B cell (primary cell): ENCODE data around the gene WFIKKN2. TPM values are rescaled to one million over a fixed set of nuclear protein-coding genes. Genes with fewer than 3 reads are reported as not detected.
"Not testable (repeated sequence)": the region's sequence is repeated elsewhere in the genome, so short reads cannot be mapped to it uniquely, and the experiment has no call there.

ENCODE experiments used
- ATAC-seq: fragments of 200-7000 bp; cut with Tn5 transposase; one replicate; pipeline ENCODE4 v1.10.0; 2021; ENCODE audit warnings: low read depth, mild to moderate bottlenecking, moderate number of reproducible peaks, moderate library complexity
- CTCF ChIA-PET: fragments of 350-600 bp; sonication (Branson Sonifier 250); formaldehyde crosslinking; loops from one replicate; lab custom pipeline; 2021; ENCODE audit warnings: antibody characterized with exemption, inconsistent platforms; lab: Charles Lee
- POLR2A ChIA-PET: fragments of 350-600 bp; sonication (Branson Sonifier 250); formaldehyde crosslinking; loops from one replicate; lab custom pipeline; 2021; ENCODE audit warnings: antibody characterized with exemption; lab: Charles Lee
- DNase-seq: peaks from one replicate; pipeline ENCODE4 v3.0.0; 2013
- H2AFZ ChIP-seq: 2 replicates; pipeline ENCODE4 v1.6.1; 2012; ENCODE audit warnings: mild to moderate bottlenecking, low read depth, low read length; ENCODE audit not compliant: insufficient read depth, poor library complexity, severe bottlenecking
- H3K27ac ChIP-seq, 2 donors: 1 replicate in 1 of 2; 2 replicates in 1 of 2; pipeline ENCODE4 v1.5.1; 2012 to 2013; ENCODE audit warnings: low read length in 2 of 2, mild to moderate bottlenecking in 2 of 2, moderate library complexity in 1 of 2
- H3K27me3 ChIP-seq, 4 experiments: fragments of 200-600 bp in 1 of 4; sonication (generic) in 1 of 4; replicated peaks in 1 of 4; 1 replicate in 2 of 4; 2 replicates in 2 of 4; pipeline versions ENCODE4 v1.6.1 to v1.7.0; 2013 to 2016; ENCODE audit warnings: low read length in 3 of 4, mild to moderate bottlenecking in 2 of 4, mixed read lengths in 1 of 4, moderate library complexity in 1 of 4; ENCODE audit not compliant: insufficient read depth in 4 of 4, control insufficient read depth in 3 of 4; ENCODE audit errors: control extremely low read depth in 1 of 4
- H3K36me3 ChIP-seq, 2 experiments: replicated peaks in 1 of 2; 1 replicate in 1 of 2; 2 replicates in 1 of 2; pipeline versions ENCODE4 v1.6.1 to v1.7.1; 2013; ENCODE audit warnings: low read length in 1 of 2; ENCODE audit not compliant: insufficient read depth in 2 of 2, control insufficient read depth in 1 of 2; ENCODE audit errors: control extremely low read depth in 1 of 2, extremely low read depth in 1 of 2
- H3K4me1 ChIP-seq, 2 donors: fragments of 200-600 bp in 1 of 2; sonication (generic) in 1 of 2; 1 replicate in 1 of 2; 2 replicates in 1 of 2; pipeline versions ENCODE4 v1.5.1 to v1.6.1; 2013 to 2017; ENCODE audit warnings: low read length in 2 of 2; ENCODE audit not compliant: control insufficient read depth in 2 of 2, insufficient read depth in 2 of 2
- H3K4me2 ChIP-seq: replicated peaks from 2 replicates; pipeline ENCODE3; 2012; ENCODE audit warnings: mild to moderate bottlenecking, low read depth, low read length; ENCODE audit not compliant: poor library complexity, severe bottlenecking
- H3K4me3 ChIP-seq, 5 experiments: fragments of 200-600 bp in 1 of 5; sonication (generic) in 1 of 5; 1 replicate in 3 of 5; 2 replicates in 2 of 5; pipeline versions ENCODE4 v1.5.1 to v1.7.0; 2011 to 2016; ENCODE audit warnings: low read length in 4 of 5, mild to moderate bottlenecking in 4 of 5, low read depth in 2 of 5, control low read depth in 1 of 5, moderate library complexity in 1 of 5; ENCODE audit not compliant: insufficient read depth in 1 of 5; ENCODE audit errors: control extremely low read depth in 1 of 5, extremely low read depth in 1 of 5
- H3K79me2 ChIP-seq: fragments of 200-600 bp; sonication (generic); one replicate; pipeline ENCODE4 v1.6.0; 2016; ENCODE audit warnings: low read length; ENCODE audit not compliant: control insufficient read depth, insufficient read depth
- H3K9ac ChIP-seq: fragments of 200-600 bp; sonication (generic); 2 replicates; pipeline ENCODE4 v1.6.1; 2017; ENCODE audit warnings: mild to moderate bottlenecking, low read length, moderate library complexity
- H3K9me3 ChIP-seq, 3 donors: one replicate each; pipeline versions ENCODE4 v1.6.1 to v1.7.1; 2013; ENCODE audit warnings: low read length in 2 of 3; ENCODE audit not compliant: control insufficient read depth in 2 of 3, insufficient read depth in 1 of 3; ENCODE audit errors: control extremely low read depth in 1 of 3
- H4K20me1 ChIP-seq: 2 replicates; pipeline ENCODE4 v1.6.0; 2012; ENCODE audit warnings: mild to moderate bottlenecking, low read length; ENCODE audit not compliant: insufficient read depth, control insufficient read depth, poor library complexity, severe bottlenecking
- H3K27ac Mint-ChIP-seq: one replicate; pipeline ENCODE4 v1.8.0; 2021; ENCODE audit warnings: mixed read lengths
- H3K27me3 Mint-ChIP-seq: one replicate; pipeline ENCODE4 v1.8.0; 2021; ENCODE audit warnings: mixed read lengths
- H3K4me1 Mint-ChIP-seq: one replicate; pipeline ENCODE4 v1.8.0; 2021; ENCODE audit warnings: mixed read lengths
- H3K4me3 Mint-ChIP-seq: one replicate; pipeline ENCODE4 v1.8.0; 2021; ENCODE audit warnings: mixed read lengths
- H3K9me3 Mint-ChIP-seq: one replicate; pipeline ENCODE4 v1.8.0; 2022; ENCODE audit warnings: mixed read lengths; ENCODE audit not compliant: insufficient read depth
- EZH2 ChIP-seq: IDR thresholded peaks from 2 replicates; pipeline ENCODE4 v1.6.1; 2012; ENCODE audit warnings: borderline replicate concordance, low read depth, mild to moderate bottlenecking, moderate library complexity, low read length; ENCODE audit not compliant: insufficient read depth, poor library complexity, severe bottlenecking
- WGBS: methylation state at CpG from one replicate; pipeline ENCODE4 v1.1.5; 2013; ENCODE audit warnings: missing lambda C conversion rate; ENCODE audit not compliant: insufficient coverage; 5-methylcytosine and 5-hydroxymethylcytosine counted together
- intact Hi-C: fragments of 100-400 bp; cut with micrococcal nuclease; formaldehyde crosslinking; loops from one replicate; pipeline ENCODE4 v1.10.0; 2022
- polyA plus RNA-seq: library from polyadenylated mRNA; depleted of rRNA; stranded (reverse); fragments of >200 nt; gene quantifications from 2 replicates; pipeline ENCODE4 v1.2.3, GENCODE V29; 2012
- total RNA-seq, 2 donors: library from RNA; stranded (reverse); fragments of 120-200 nt in 1 of 2; gene quantifications; 1 replicate in 1 of 2; 2 replicates in 1 of 2; pipeline versions ENCODE4 v1.2.3 to v1.2.4, GENCODE V29; 2013 to 2022
- TF ChIP-seq, protein P1 (sequence below): fragments of 200-600 bp; IDR thresholded peaks from one replicate; pipeline ENCODE4 v1.8.0; 2022; ENCODE audit warnings: antibody characterized with exemption, mild to moderate bottlenecking

Gene WFIKKN2
- total and polyA plus RNA-seq, 2 donors (not counting 1 experiment from before 2014, with no cell fraction given), result not detected

DNA sequence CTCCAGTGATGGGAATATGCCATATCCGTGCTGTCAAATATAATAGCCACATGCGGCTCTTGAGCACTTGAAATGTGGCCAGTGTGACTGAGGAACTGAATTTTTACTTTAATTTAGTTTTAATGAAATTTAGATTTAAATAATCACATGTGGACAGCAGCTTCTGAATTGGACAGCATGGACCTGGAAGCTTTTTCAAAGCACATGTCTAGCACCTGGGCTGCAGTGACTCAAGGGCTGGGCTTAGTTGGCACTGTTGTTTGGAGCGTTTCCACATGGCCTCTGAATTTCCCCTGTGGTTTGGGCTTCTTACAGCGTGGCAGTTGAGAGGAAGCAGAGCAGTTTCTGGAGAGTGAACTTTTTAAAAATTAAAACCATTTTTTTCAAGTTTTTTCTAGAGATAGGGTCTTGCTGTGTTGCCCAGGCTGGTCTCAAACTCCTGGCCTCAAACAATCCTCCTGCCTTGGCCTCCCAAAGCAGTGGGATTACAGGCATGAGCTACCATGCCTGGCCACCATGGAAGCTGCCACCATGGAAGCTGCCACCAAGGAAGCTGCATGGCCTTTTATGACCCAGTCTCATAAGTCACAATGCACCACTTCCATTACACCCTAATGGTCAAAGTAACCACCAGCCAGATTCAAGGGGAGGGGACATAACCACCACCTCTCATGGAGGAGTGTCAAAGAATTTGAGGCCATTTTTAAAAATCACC is 37.5 kb downstream of the WFIKKN2 start:
- H3K27ac ChIP-seq, result no peak overlapping the region
- CTCF ChIA-PET, result interaction anchor here (1.2 kb wide), 1 partner anchor 9 kb away, joined by 4 read pairs; no protein-coding TSS in a partner anchor
- Mint-ChIP-seq H3K27ac (no peak overlapping the region), H3K4me1 (peaks cover 20% of the 10 kb centered on the region), H3K4me3 (no peak overlapping the region), H3K27me3 (no peaks in the 10 kb centered on the region), H3K9me3 (no peaks in the 10 kb centered on the region)
- H4K20me1 ChIP-seq, result no peaks in the 10 kb centered on the region
- no peak overlapping the region for H2AFZ ChIP-seq
- TF ChIP-seq EZH2, result no peak
- TF ChIP-seq, protein P1, sequence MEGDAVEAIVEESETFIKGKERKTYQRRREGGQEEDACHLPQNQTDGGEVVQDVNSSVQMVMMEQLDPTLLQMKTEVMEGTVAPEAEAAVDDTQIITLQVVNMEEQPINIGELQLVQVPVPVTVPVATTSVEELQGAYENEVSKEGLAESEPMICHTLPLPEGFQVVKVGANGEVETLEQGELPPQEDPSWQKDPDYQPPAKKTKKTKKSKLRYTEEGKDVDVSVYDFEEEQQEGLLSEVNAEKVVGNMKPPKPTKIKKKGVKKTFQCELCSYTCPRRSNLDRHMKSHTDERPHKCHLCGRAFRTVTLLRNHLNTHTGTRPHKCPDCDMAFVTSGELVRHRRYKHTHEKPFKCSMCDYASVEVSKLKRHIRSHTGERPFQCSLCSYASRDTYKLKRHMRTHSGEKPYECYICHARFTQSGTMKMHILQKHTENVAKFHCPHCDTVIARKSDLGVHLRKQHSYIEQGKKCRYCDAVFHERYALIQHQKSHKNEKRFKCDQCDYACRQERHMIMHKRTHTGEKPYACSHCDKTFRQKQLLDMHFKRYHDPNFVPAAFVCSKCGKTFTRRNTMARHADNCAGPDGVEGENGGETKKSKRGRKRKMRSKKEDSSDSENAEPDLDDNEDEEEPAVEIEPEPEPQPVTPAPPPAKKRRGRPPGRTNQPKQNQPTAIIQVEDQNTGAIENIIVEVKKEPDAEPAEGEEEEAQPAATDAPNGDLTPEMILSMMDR, result no peak
- intact Hi-C loops, result no loop called here
- POLR2A ChIA-PET, result no interaction called here
- H3K9ac ChIP-seq, result no peak overlapping the region
- H3K9me3 ChIP-seq, result no peaks in the 10 kb centered on the region
- peak; percentile 31 for ATAC-seq
- H3K27me3 ChIP-seq, result no peaks in the 10 kb centered on the region
- peaks cover 29 to 30% of the 10 kb centered on the region in 2 donors for H3K4me1 ChIP-seq
- no peaks in the 10 kb centered on the region for H3K36me3 ChIP-seq
- H3K4me2 ChIP-seq, result no peak overlapping the region
- DNase-seq, result peak; percentile 31
- no peak overlapping the region for H3K4me3 ChIP-seq
- peaks cover 11% of the 10 kb centered on the region for H3K79me2 ChIP-seq
- WGBS, result 0% methylated on average over 1 of the region's 4 CpGs

DNA sequence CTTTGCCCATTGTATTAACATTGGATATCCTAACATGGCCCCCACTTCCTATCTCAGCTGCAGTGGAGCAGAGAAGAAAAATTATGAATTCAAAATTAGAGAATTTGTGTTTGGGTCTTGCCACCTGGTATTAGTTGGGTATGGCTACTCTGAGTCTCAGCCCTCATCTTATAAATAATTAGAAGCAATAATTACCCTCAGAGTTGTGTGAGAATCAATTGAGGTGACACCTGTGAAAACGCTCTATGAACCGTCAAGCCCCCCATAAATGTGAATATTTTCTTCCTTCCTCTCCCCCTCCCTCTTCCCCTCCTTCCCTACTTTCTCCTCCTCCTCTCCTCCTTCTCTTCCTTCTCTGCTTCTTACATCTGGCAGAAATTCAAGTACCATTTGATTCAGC is 39.7 kb downstream of the WFIKKN2 start:
- no peak overlapping the region for H3K27ac ChIP-seq
- Mint-ChIP-seq H3K27ac (no peak overlapping the region), H3K4me1 (peaks cover 12% of the 10 kb centered on the region), H3K9me3 (no peaks in the 10 kb centered on the region), H3K4me3 (no peak overlapping the region), H3K27me3 (no peaks in the 10 kb centered on the region)
- no peaks in the 10 kb centered on the region for H4K20me1 ChIP-seq
- H3K4me1 ChIP-seq, result peaks cover 22 to 24% of the 10 kb centered on the region in 2 donors
- H3K9me3 ChIP-seq, result peaks cover 0 to 4% (median under 1%) of the 10 kb centered on the region in 3 donors
- no peaks in the 10 kb centered on the region for H3K79me2 ChIP-seq
- no peak for TF ChIP-seq EZH2
- TF ChIP-seq, protein P1, result no peak
- ATAC-seq, result no peak
- intact Hi-C loops, result no loop called here
- ChIA-PET POLR2A (no interaction called here), CTCF (interaction anchor here (0.6 to 1.0 kb wide), 2 partner anchors 9 to 22 kb away, joined by 3 read pairs; partner anchors contain the start of gene TOB1)
- no peak for DNase-seq
- H3K9ac ChIP-seq, result no peak overlapping the region
- WGBS, result 33% methylated on average over 1 of the region's 2 CpGs
- no peak overlapping the region for H3K4me2 ChIP-seq
- no peaks in the 10 kb centered on the region for H3K36me3 ChIP-seq
- H2AFZ ChIP-seq, result no peak overlapping the region
- H3K4me3 ChIP-seq, result no peak overlapping the region
- H3K27me3 ChIP-seq, result no peaks in the 10 kb centered on the region

DNA sequence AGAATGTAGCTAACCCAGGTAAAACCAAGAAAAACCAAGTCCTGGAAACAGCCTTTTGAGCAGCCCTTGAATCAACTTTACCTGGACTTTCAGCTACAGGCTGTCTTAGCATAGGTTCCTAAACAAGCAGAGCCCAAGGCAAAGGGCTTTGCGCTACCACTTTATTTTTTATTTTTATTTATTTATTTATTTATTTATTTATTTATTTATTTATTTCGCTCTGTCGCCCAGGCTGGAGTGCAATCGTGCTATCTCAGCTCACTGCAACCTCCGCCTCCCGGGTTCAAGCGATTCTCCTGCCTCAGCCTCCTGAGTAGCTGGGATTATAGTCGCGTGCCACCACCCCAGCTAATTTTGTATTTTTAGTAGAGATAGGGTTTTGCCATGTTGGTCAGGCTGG is 41.7 kb downstream of the WFIKKN2 start:
- H3K27me3 ChIP-seq, H3K36me3 ChIP-seq, H3K27ac ChIP-seq, H3K9me3 Mint-ChIP-seq, H3K4me1 Mint-ChIP-seq, POLR2A ChIA-PET, H3K4me3 ChIP-seq, H4K20me1 ChIP-seq, H3K79me2 ChIP-seq, H3K4me3 Mint-ChIP-seq, intact Hi-C loops, H3K27me3 Mint-ChIP-seq, H3K9ac ChIP-seq, H2AFZ ChIP-seq, H3K4me2 ChIP-seq, H3K9me3 ChIP-seq, ATAC-seq, DNase-seq, H3K27ac Mint-ChIP-seq: not testable (repeated sequence)
- CTCF ChIA-PET, result interaction anchor here (1.8 kb wide), 1 partner anchor 24 kb away, joined by 8 read pairs; no protein-coding TSS in a partner anchor
- no CpG with 5 or more reads among the region's 9 CpGs for WGBS
- H3K4me1 ChIP-seq, result peaks cover 11 to 12% of the 10 kb centered on the region in 2 donors
